DMS153 treated with DMSO at 0.1 percent for 48 hours (cell line): ENCODE data around the gene CPE.

Source experiments
- DNase-seq: peaks from one replicate; lab custom pipeline; 2025; ENCODE audit not compliant: unreplicated experiment; lab: John Stamatoyannopoulos, UW

Gene CPE

DNA sequence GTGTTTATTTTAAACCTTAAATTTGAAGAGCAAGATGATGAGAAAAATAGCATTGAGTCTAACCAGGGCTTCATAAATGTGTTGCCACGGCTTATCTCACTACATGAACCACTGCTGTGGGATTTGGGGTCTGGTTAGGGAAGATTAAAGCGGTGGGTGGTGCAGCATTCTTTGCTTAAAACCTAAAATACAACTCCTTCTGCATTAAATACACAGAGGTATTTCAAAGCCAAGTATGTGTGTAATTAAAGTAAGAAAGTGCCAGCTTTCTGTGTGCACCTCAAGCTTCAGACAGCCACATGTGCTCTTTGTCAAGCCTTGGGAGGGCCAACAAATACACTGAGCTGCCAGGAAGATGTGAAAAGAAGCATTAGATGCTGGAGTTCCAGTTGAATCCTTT is 128.0 kb downstream of the CPE start:
- no peak for DNase-seq

DNA sequence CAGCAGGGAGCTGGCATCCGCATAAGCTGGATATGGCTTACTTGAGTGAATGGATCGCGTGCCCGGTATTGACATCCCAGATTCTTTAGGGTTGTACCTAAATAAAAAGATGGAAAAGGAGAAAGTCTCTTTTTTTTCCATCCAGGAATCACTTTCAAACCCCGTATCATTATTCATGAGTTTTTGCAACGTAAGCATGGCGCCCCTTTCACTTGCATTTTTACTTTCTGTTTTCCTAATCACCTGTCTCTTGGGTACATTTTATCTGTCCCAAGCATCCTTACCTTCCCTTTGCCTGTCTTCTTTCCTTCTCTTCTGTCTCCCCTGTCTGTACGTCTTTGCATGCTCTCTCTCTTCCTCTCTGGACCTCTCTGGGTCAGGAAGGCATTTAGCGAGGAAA is 128.6 kb downstream of the CPE start:
- DNase-seq = no peak

DNA sequence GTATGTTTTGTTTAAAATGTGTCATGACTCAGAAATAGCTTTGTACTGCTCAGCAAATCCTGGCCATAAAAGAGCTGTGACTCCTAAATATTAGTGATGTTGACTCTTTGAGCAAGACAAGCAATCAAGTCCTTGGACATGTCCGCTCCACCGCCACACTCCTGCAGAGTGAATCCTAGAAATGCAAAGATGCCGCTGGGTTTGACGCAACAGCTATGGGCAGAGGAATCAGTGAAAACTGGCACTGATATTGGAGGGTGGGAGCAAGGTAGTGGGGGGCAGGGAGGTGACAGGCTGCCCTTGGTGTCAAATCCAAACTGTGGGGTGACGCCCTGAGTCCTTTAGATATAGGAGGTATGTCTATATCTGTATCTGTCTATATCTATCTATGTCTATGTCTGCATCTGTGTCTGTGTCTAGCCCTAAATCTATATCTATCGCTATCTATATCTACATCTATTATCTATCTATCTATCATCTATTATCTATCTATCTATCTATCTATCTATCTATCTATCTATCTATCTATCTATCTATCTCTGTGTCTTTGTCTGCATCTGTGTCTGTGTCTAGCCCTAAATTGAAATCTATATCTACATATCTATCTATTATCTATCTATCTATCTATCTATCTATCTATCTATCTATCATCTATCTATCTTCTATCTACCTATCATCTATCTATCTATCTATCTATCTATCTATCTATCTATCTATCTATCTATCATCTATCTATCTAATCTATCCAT is 129.7 kb downstream of the CPE start:
- DNase-seq = no peak

DNA sequence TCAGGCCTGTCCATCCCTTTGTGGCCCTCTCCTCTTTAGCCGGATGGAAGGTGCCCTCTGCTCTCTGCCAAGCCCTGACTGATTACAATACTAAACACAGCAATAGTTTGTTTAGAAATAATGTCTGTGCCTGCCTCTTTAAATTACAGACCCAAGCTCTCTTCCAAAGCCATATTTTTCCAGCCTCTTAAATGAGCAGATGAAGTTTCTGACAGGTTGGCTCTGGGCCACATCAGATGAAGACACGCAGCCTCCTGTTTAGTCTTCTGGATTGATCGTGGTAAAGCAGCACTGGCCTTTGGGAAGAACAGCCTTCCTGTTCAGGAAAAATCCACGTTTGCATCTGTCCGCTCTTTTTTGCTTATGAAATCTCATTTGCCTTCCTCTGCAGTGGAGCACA is 133.6 kb downstream of the CPE start:
- DNase-seq = no peak

DNA sequence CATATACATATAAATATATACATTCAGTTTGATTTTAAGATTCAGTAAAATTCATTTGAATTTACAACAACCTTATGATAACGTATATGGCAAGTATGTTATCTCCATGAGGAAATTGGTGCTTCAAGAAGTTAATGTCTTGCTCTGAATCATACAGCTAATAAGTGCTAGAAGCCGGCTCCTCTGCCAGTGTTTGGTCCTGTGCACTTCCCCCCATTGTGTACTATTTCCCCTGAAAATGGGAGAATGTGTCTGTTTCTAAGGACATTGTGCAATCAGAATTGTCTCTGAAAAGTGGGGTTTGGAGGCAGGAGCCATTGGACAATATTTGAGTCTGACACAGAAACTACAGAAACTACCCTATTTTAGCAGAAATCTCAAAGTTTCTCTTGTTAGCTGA is 135.9 kb downstream of the CPE start:
- DNase-seq = no peak

DNA sequence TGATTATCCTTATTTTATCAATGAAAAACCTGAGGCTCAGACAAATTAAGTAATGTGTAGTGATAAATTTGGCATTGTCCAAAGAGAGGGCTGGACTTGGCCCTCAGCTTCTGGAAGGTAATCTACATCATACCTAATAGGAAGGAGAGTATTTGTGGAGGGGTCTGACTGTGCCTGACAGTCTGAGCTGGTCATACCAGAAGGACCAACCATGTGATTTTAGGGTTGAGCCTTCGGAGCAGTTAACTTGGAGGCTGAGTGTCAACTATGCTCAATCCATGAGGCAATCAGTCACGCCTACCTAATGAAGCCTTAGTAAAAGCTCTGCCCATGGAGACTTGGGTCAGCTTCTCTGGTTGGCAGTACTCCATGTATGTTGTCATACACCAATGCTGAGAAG is 136.4 kb downstream of the CPE start:
- no peak for DNase-seq

DNA sequence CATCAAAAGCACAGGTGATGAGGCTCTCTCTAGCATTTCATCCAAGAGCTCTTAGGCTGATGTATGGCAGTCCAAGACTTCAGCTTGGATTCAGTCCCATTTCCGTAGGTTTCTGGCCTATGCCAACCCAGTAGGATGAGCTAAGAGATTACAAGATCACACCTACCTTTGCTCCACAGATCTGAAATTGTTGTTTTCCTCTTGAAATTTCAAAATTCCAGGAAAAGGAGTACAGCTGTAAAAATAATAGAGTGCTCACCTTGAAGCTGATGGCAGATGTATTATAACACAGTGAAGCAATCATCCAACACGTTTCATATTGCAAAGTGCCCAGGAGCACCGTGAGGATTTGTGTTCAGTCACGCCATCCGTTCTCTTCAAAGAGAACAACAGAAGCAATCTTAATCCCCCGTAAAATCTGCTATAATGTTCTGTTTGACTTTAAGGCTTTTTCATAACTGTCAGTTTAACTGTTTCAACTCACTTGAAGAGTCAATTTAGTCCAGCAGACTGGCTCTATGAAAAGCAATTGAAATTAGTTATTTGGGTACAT is 137.5 kb downstream of the CPE start:
- DNase-seq = no peak

DNA sequence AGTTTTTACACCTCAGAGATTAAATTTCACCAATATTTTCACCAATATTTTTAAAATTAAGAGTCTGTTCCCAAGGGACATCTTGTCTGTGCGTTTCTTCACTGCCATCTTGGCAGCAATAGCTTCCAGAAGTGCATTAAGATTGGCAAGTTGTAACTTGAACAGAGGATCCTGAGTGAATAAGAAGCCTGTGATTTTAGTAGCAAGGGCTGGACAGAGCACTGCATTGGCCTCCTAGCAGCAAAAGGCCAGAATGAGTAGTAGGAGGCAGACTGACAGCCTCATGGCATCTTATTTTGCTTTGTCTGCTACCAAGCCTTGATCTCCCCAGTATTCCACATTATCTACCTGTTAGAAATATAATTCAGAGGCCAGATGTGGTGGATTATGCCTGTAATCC is 138.4 kb downstream of the CPE start:
- no peak for DNase-seq

DNA sequence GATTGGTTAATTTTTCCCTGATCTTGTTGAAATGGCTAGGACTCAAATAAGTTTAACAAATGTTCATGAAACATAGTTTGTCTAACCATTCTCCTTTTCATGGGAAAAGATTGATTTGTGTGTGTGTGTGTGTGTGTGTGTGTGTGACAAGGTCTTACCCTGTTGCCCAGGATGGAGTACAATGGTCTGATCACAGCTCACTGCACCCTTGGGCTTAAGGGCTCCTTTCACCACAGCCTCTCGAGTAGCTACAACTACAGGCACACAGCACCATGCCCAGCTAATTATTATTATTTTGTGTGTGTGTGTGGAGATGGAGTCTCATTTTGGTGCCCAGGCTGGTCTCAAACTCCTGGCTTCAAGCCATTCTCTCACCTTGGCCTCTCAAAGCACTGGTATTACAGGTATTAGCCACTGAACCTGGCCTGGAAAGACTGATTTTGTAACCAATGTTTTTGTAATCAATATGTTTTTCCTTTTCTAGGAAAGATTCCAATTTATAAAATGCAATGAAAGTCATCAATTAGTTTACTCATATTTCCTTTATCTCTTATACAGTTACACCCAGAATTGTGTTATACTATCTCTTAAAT is 139.3 kb downstream of the CPE start:
- no peak for DNase-seq

DNA sequence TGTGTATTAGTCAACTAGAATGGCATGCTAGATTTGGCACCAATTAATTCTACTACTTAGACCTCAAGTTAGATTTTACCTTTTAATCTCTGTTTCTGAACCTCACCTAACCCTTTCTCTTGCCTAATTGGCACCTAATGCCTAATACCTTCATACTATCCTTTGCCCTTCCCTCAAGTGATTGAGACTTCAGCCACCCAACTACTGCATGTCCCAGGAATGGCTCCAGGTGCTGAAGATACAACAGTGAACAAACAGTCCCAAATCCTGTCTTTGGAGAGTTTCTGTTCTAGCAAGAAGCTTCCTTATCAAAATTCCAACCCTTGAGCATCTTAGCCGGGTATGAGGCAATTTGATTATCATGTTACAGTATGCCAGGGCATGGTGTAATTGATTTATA is 139.9 kb downstream of the CPE start:
- DNase-seq = no peak

DNA sequence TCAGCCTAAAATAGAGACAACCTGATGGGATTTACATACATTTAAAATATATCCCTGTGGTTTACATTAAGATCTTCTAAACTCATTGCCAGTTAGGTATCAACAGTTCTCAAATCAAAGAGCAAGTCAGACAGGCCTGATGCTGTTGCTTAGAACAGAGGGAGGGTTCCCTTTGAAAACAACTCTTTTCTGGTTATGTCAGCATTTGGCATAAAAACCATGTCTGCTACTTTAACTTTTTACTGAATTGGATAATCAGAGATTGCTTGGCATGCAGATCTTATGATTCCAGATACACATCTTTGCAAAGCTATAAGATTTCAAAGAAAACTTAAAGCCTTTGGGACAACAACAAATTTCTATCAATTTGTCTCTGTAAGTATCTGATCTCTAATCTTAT is 140.8 kb downstream of the CPE start:
- no peak for DNase-seq

DNA sequence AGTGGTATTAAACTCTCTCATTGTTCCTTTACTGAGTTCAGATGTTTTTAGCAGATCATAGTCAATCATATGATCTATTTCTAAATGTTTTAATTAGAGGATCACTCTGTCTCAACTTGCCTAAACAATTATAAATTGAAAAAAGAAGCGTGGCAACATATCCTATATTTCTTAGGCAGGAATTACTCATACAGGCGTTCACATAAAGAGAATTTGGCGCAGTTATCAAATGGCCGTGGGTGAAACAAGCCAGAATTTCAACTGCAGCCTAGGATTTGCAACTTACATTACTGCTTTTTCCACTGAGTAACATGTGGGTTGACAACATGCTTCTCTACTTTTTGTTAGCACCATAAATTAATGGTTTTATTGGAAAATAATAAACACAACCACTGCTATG is 141.3 kb downstream of the CPE start:
- DNase-seq = no peak

DNA sequence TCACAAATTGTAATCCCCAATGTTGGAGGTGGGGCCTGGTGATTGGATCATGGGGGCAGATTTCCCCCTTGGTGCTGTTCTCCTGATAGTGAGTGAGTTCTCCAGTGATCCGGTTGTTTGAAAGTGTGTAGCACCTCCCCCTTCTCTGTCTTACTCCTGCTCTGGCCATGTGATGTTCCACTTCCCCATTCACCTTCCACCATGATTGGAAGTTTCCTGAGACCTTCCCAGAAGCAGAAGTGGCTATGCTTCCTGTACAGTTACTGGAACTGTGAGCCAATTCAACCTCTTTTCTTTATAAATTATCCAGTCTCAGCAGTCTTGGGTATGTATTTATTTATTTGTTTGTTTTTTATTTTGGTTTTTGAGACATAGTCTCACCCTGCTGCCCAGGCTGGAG is 143.2 kb downstream of the CPE start:
- DNase-seq = no peak

DNA sequence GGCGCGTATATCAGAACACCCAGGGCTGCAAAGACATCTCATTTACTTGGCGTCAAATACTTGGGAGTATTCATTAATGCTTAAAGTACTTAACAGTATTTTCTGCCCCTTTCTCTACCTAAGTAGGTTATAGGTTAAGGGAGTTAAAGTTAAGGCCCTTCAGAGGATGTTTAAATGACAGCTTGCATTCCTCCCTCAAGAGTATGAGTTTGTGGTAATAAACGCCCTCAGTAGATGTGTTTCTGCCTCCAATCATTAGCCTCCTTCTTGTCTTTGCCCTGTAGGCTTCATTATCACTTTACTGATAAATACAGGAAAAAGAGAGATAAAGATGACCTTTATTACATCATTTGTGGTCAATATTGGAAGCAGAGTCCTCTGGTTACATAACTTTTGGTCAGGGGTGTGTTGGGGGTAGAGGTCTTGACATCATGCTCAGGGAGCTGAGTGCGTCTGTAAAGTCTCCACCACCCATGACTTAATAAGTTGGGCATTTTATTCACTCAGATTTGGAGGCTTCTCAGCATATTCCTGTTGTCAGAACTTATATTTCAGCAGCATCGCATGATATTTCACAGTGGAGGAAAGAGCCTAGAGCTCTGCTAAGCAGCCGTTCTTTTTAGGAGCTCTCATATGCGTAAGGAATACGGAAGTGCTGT is 145.9 kb downstream of the CPE start:
- no peak for DNase-seq

DNA sequence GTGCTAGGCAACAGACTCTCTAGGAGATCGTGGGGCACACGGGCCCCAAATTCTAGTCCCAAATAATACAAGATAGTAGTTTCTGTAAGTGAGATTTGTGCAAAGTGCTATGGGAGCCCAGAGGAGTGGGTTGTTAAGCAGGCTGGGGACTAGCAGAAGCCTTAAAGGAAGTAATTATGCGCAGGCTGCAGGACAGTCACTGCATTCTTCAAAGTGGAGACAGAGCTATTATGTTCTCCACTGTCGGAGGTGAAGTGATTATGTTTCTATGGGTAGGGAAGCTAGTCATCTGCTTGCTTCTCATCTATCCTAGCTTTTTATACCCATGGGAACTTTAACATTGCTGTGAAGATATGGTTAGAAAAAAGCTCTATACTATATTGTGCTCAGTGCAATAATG is 154.2 kb downstream of the CPE start:
- DNase-seq = no peak

DNA sequence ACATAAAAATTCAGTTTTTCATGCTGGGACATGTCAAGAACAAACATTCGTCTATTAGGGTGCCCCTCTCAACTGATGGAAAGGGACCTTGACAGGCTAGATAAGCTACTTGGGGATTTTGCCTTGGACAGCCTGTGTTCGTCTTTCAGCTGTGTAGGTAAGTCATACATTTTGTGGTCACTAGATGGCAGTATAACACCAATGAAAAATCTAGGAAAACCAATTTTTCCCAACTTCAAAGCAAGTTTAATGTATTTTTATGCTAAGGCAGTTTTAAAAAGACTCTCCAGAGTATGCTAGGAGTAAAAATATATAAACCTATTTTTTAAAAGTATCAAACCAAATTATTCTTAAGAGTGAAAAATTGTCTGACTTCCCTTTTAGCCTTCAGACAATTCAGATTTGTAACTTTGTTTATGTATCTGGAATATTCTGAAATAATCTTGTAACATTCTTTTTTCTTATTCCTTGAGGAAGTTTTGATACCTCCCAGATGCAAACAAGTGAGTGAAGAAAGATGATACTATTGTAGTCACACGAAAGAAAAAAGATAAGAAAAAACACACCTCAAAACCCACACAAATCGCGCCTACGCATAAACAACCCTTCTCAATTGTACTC is 158.3 kb downstream of the CPE start:
- peak; percentile 29 for DNase-seq

DNA sequence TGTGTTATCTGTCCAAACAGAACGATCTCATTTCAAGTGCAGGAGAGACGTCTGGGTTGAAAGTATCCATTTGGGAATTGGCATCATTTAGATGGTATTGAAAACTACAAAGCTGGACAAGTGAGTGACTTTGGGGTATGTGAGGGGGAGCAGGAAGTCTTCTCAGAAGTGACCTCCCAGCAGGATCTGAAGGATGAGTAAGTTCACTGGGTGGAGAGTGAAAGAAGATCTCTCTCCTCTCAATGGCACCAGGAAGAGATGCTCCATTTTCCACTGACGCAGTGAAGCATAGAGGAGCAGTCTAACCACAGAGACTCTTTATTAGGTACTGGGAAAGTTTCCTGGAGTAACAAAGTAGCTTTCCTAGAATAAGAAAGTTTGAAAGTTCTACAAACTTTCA is 161.0 kb downstream of the CPE start:
- DNase-seq = no peak

DNA sequence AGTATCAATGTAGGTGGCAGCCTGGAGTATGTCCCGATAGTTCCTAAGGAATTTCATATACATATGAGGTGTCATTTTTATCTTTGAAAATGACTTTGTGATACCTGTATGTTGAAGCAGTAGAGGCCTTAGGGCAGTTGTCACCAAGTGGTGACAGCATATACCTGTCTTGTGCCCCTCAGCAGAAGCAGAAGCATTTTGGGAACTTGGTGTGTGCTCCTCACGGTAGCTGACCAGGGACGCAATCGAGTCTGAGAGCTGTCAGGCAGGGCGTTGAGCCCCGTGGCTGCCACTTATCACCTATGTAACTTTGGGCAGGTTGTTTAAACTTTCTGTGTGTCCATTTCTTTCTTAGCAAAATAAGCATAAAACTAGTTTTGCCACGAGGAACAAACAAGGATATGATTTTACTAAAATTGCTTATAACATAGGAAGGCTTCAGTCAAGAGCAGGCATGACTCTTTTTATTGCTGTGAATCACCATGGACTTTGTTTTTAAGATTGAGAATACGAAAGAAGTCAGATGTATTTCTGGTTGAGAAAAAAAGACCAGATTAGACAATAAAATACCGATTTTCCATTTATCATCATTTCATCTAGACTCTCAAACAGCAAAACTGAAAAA is 161.5 kb downstream of the CPE start:
- no peak for DNase-seq

DNA sequence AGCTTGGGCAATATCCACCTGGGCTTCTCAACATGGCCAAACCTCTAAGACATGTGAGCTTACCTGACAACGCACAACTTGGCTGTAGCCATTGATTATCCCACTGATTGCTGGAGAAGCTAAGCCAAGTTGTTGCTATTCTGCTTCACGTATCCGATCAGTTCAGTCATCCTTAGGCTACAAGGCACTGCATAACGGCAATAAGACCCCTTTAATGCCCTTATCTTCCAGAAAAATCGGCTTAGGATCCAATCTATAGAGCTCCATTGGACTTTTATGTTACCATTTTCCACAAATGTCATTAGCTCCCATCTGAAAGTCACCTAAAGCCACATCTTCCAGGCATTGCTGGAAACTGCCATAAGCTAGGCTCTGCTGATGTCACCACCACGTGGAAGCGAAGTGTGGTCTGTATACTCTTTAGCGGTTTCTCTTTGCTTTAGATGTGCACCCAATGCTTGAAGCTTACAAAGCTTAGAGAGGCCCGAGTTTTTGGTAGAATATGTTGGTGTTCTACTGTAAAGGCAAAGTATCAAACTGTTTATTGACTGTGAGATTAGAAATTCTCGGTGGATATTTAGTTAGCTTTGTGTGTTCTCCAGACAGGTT is 163.1 kb downstream of the CPE start:
- DNase-seq = no peak

DNA sequence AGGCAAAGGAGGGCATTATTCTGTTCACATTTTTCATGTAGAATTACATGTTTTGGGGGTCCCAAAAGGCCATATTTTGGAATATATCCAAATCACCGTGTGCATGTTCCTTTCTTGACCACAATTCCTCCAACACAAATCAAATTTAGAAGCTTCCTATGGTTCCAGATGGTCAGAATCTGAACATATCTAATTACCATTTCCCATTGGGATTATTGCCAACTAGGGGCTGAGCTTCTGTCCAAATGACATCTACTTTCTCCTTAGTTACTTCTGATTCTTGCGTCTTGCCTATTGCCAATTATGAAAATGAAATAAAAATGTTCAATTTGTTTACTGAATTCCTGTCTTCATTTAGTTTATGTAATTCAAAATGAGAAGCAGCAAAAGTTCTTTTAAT is 163.7 kb downstream of the CPE start:
- no peak for DNase-seq
